D721Med (cell line): ENCODE results near the gene SLC45A1.

ENCODE experiments used
- DNase-seq: peaks from one replicate; pipeline ENCODE4 v3.0.0; 2011; ENCODE audit warnings: low spot score; ENCODE audit not compliant: insufficient read length
- FAIRE-seq: peaks from 2 replicates; lab custom pipeline; 2011; peaks lifted over from hg19 to GRCh38; lab: Jason Lieb, UNC
- CTCF ChIP-seq: IDR thresholded peaks from 2 replicates; pipeline ENCODE4 v1.5.1; 2012; ENCODE audit warnings: mild to moderate bottlenecking, control low read depth; ENCODE audit not compliant: insufficient read depth; ENCODE audit errors: missing control alignments

Gene SLC45A1

GRCh38 chr1:8323706-8324105 is 5.8 kb downstream of the SLC45A1 start:
- FAIRE-seq, result no peak
- TF ChIP-seq CTCF, result no peak
- no peak for DNase-seq

GRCh38 chr1:8324176-8324810 is 6.4 kb downstream of the SLC45A1 start:
- DNase-seq, result no peak
- TF ChIP-seq CTCF, result no peak
- no peak for FAIRE-seq

- TF ChIP-seq CTCF, result no peak
- no peak for DNase-seq
- FAIRE-seq, result no peak
Observed at GRCh38 chr1:8325771-8326170, 7.9 kb downstream of the SLC45A1 start.

- DNase-seq (no peak), FAIRE-seq (no peak)
- TF ChIP-seq CTCF, result no peak
Observed at GRCh38 chr1:8326265-8326664, 8.4 kb downstream of the SLC45A1 start.

- no peak for TF ChIP-seq CTCF
- DNase-seq (no peak), FAIRE-seq (no peak)
Observed at GRCh38 chr1:8328271-8328670, 10.4 kb downstream of the SLC45A1 start.

- no peak for FAIRE-seq
- DNase-seq, result no peak
- TF ChIP-seq CTCF, result no peak
Observed at GRCh38 chr1:8329439-8329838, 11.5 kb downstream of the SLC45A1 start.

- DNase-seq (no peak), FAIRE-seq (no peak)
- TF ChIP-seq CTCF, result no peak
Observed at GRCh38 chr1:8329858-8330257, 11.9 kb downstream of the SLC45A1 start.
